Right lung (tissue), 5 donors: Measurements from ENCODE around the gene KLHL29. TPM values are rescaled to one million over a fixed set of nuclear protein-coding genes. Genes with fewer than 3 reads are reported as not detected.

Source experiments
- DNase-seq, 2 donors: peaks; one replicate each; pipeline ENCODE4 v3.0.0-alpha.2; 2013
- polyA plus RNA-seq, 5 donors: library from polyadenylated mRNA; unstranded; fragments of 120-200 nt; gene quantifications; one replicate each; pipeline versions ENCODE4 v1.2.1 to v1.2.3, GENCODE V29; 2013; ENCODE audit warnings: inconsistent platforms in 1 of 5, low replicate concordance in 1 of 5; ENCODE audit not compliant: insufficient read length in 5 of 5, insufficient read depth in 1 of 5

The KLHL29 gene
- polyA plus RNA-seq, 5 donors = 1.6 to 2.7 (median 2.1) TPM

DNA sequence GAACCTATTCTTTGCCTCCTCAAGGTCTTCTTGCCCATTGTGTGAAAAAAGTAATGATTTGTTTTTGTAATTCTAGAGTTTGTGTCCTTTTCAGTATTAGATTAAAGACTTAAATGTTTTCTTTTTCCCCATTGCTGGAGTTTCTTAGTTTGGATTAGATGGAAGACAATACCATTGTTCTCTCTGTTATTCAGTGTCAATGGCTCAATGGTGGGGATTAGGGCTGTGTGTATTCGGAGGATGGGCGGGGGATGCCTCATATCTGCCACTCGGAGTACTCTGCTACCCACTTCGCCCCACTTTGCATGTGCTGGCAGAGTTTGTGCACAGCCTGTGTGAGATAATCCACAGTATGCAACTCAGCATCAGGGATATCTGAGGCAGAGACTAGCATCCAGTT, 90.1 kb downstream of the KLHL29 start:
- no peak for DNase-seq

DNA sequence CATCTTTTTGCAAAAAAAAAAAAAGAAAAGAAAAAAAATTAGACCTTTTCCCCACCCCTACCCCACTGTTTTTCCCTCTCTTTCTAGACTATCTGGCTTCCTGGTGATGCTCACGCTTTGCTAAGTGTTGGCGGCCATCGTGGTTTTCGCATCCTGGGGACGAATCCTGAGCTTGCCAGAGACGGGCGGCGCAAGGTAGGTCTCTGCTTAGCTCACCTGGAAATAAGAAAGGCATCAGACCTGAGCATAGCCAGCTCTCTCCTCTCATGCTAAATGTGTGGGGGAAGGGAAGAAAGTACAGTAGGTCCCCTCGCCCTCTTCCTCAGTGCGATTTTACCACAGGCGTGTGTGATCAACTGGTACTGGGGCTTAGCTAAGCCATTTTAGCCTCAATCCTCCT, 90.5 kb downstream of the KLHL29 start:
- no peak for DNase-seq

DNA sequence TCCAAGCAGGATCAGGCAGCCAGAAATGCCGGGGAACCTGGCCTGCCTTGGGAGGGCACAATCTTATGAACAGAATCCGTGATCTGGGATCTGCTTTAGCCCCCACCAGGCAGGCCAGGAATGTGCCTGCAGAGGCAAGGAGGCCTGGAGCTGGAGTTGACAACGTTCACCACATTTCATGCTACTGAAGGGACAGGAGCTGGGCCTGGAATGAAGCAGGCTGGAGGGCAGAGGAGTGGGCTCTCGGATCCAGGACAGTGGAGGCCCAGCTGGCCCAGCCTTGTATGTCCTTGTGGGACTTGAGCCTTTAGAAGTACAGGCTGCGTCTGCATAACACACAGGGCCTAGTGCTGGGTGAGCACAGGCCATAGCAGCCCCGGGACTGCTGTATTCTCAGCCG, 91.8 kb downstream of the KLHL29 start:
- DNase-seq = no peak

DNA sequence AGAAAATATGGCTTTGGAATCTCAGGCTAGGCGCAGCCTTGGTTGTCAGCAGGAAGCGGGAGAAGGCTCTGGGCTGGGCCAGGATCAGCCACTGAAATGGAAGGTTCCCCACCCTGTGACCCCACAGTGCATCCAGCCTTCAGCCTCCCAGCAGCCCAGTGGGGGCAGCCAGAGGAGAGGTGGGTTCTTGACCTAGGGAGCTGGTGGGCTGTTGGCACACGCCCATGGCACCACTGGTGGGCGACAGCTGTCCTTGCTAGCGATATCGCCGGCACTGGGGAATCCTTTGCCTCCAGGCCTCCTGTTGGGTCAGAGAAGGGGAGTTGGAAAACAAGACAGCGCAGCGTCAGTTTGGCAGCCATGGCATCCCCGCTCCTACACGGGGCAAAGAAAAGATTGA, 92.4 kb downstream of the KLHL29 start:
- no peak for DNase-seq

DNA sequence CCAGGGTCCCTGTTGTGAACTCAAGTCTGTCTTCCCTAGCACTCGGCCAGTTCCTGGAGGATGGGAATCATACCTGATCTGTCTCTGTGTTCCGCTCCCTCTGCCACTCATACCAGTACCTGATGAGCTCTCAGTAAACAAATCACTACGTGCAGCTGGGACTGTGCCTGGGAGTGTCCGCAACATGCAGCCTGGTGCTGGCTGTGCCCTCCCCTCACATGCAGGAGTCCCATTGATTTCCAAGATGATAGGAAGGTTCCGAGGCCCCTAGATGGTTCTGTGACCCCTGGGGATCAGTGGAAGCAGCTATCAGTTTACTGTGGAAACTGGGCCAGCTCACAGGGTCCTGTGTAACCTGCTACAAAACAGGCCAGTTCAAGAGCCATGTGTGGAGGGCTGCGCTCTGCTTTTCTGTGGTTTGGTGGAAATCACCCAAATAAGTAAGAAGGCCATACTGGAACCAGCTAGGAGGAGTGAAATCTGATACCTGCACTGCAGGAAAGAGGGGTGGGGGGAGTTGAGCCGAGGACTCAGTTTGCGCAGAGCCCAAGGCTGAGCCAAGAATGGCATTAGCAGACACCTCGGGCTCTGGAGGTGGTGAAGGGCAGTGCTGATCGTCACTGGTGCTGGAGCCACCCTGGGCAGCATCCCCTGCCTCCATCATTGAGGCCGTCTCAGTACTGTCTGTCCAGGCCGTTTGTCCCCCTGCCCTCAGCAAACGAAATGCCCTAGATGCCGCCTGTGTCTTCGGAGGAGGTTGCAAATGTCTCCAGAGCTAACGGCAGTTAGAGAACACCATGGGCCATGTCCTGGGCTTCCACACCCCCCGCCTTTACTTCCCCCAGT, 93.3 kb downstream of the KLHL29 start:
- DNase-seq = no peak

DNA sequence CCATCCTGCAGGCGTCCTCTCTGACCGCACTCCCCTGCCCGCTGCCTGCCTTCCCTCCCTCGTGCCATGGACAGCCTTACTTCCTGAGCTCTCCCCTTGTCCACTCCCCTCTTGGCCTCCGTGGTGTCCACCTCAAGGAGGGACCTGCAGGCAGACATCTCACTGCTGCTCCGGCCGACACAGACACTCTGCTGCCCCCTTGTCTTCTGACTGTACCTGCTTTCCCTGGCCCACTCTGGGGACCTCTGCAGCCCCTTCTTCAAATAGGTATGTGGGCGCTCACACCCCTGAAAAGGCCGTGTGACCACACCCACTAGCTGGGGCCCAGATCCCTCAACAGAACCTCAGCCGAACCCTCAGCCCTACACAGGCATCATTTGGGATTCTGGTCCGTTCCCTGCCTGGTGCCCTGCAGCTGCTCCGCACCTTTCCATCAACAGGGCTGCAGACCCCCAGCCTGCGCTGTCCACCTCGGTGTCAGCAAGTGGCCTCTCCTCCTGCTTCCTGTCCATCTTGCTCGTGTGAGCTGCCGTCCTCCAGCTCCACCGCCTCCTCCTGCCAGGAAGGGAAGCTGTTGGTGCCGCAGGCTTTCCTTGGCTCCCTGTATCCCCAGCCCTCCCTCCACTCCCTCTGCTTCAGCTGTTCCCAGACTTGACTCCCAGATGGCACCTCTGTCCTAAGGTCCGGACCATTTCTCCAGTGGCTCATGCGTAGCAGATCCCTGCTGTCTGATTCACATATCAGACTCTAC, 94.1 kb downstream of the KLHL29 start:
- no peak for DNase-seq

DNA sequence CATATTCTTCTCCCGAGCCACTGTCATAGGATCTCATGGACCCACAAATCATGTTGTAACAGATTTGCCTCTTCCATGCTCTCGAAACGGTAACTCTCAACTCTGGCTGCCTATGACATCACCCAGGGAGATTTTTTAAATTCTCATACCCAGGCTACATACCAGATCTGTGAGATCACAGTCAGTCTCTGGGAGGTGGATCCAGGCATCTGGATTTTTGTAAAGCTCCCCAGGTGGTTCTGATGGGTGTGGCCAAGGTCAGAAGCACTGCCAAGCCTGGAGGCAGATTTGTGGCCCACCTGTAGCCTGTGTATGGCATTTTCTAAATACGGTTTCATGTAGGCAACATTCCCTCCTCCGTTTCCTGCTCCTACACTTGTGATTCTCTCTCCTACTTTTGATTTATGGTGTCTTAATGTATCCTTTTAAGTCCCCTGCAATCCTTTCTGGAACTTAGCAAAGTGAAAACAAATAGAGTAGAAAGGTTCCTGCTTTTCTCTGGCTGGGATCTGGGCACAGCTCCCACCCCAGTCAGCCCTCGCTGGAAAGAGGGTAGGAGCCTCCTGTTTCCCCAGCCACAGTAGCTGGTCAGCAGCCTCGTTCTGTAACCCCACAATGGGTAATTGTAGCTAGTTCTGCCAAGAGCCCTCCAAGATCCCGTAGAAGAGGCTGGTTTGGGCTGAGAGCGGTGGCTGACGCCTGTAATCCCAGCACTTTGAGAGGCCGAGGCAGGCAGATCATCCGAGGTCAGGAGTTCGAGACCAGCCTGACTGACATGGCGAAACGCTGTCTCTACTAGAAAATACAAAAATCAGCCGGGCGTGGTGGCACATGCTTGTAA, 96.2 kb downstream of the KLHL29 start:
- DNase-seq = no peak

DNA sequence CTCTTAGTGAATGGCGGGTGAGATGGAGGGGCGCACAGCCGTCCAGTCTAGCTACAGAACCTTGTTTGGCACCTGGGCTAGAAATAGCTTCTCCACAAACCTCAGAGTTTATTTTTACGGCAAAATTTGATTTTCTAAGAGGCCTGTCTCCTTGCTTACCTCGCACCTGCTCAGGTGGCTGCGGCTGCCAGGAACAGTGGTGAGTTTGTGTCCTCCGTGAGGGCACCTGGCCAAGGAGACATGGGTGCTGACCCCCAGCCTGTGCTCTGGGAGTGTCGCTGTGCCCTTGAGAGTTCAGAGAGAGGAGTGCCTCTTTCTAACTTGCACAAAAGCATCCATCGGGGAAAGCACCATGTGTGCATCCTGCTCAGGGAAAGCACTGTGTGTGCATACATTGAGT, 97.2 kb downstream of the KLHL29 start:
- no peak for DNase-seq

DNA sequence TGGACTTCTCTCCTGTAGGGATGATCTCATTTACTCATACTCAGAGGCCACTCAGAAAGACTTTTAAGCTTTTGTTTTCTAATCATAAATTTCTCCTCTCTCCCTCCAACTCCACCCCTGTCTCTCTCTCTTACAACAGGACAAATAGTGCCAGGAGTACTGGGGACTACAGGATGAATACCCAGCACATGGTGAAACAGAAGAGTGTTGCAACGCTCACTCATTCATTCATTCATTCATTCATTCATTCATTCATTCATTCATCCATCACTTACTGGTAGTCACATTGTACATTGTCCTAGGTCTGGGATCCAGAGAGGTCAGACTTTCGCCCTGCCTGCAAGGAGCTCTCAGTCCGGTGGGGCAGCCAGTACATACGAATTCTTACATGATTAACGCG, 97.6 kb downstream of the KLHL29 start:
- no peak for DNase-seq

DNA sequence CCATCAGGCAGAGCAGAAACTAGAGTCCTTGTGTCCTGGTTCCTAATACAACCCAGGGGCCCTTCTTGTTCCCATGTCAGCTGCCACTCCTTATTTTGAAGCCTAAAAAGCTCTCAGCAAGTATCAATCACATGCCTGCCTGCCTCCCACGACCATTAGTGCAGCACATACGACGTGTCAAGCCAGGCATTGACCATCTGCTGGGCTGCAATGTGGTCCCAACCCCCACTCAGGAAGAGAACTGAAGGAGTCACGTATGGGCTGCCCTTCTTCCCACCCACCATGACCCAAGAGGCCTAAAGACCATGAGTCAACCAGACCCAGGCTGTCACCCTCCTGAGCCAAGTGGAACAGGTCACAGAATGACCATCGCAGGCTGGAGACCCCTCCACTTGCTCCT, 98.8 kb downstream of the KLHL29 start:
- no peak for DNase-seq

DNA sequence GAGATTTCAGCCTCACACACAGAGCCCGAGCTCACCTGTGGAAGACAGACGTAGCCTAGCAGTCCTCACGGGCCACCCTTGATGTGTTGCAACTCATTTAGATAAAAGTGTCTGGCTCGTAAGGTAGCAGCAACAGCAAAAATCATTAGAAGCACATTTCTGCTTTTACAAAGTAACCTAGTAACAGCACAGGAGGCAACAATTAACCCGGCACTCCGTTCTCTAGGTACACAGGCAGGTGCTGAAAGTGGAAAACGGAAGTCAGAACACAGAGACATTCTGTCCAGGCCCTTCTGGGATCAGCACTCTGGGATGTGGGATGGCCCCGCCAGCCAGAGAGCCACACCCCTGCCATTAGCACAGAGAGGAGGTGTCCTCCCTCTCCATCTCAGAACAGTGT, 99.3 kb downstream of the KLHL29 start:
- DNase-seq = no peak

DNA sequence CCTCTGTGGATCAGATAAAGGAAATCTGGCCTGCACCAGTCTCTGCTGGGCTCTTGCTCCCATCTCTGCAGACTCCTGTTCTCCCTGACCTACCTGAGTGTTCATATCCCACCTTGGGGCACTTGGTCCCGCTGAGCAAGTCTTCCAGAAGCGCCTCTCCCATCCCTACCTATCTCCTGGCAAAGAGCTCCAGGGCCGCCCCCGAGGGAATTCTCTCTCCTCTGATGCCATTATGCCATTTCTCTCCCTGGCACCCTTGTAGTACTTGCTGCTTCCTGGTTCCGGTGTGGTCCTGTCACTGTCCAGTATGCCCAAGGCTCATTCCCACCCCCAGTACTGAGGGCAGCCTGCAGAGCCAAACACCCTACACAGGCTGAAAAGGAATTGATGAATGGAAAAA, 99.8 kb downstream of the KLHL29 start:
- no peak for DNase-seq

DNA sequence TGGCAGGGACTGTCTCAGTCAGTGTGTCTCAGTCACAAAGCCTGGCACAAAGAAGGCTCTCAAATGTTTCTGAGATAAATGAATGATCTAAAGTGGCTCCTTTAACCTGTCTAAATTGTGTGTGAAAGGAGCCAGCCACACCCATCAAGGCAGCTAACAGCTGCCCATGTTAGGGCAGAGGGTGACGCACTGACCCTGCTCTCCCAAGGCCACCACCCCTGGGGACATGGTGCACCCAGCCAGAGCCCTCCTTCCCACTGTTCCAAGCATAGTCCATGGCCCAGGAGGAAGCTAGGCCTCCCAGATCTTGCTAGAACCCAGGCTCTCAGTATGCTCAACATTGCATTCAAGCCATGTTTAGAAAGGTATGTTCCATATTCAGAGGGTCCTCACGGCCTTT, 100.3 kb downstream of the KLHL29 start:
- DNase-seq = no peak

DNA sequence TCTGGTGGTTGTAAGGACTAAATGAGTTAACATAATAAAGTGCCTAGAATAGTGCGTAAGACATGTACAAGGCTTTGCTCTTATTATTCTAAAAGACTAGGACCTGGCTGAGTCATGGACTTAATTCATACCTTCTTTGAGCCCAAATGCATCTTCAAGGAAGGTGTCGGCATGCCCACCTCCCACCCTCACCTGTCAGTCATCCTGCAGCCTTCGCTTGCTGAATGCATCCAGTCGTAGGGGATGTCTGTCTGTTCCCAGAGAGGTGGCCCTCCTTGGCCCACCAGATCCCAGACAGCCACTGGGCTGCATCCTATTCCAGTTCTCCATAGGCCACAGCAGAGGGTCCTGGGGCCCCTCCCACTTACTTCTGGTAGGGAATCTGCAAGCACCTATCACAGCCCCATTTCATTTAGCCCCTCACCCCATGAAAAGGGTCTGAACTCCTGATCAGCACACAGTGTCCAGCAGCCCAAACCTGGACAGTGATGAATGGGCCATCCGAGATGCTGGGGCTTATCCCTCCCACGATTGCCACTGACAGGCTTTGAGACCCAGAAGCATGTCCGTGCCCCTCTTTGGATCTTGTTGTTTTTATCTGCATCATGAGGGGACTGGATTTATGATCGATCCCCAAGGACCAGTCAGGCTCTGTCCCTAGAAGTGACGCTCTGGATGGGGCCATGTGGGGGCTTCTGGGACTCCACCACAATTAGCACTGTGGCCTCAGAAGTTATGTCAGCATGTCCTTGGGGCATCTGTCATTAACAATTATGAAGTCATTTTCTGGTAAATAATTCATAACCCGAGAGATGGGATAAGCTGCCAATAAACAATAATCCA, 101.1 kb downstream of the KLHL29 start:
- no peak for DNase-seq

DNA sequence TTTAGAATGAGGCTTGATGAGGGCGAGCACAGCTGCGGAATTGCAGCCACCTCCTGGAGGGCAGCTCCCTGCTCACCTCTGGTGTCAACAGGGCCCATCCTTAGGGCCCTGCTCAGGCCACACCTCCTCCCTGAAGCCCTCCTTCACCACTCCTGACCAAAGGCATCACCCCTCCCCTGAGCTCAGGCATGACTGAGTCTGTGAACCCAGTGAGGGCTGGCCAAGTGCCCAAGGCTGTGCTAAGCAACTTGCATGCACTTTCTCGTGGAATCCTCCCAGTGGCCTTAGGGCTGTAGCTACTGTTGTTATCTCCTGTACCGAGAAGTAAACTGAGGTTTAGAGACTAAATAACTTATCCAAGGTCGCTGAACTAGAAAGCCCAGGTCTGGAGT, 101.7 kb downstream of the KLHL29 start:
- DNase-seq = no peak

DNA sequence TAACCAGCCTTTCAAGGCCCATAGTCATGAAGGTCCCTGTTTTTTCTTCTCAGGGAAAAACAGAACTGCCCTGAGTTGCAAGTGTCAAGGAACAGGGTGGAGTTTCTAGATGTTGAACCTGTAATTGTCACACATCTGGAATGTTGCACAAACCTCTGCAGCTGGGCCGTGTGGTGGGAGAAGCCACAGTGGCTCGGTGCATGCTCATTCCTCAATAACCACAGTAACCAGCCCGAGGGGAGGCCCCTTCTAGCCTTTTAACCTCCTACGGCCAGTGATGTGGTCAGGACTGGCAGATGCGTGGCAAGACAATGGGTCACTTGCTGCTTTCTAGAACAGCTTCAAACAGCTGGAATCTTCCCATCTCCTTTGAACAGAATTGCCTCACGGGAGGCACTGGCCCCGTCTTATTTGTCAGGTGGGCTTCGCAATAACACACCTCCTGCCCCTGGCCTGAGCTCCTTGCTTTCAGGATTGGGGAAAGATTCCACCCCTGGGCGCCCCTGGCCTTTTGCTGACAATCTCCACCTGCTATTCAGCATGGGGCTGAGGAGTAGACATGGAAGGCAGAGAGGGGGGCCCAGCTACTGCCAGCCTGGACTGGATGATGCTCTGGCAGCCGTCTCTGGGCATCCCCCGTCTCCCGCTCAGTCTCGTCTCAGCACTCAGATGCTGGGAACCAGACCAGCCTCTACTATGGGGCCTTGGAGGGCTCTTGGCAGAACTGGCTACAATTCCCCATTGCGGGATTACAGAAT, 102.9 kb downstream of the KLHL29 start:
- no peak for DNase-seq

DNA sequence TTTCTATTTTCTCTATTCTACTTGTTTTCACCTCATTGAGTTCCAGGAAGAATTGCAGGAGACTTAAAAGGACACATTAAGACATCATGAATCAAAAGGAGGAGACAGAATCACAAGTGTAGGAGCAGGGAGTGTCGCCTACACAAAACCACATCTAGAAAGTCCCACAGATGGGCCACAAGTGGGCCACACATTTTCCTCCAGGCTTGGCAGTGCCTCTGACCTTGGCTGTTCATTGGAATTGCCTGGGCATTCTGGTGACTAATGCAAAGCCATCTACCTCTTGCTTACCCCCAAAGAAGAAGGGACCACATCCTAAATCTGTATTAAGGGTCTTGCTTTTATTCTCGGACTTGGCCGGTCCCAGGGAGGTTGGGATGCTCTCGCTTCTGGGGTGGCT, 103.6 kb downstream of the KLHL29 start:
- DNase-seq = no peak

DNA sequence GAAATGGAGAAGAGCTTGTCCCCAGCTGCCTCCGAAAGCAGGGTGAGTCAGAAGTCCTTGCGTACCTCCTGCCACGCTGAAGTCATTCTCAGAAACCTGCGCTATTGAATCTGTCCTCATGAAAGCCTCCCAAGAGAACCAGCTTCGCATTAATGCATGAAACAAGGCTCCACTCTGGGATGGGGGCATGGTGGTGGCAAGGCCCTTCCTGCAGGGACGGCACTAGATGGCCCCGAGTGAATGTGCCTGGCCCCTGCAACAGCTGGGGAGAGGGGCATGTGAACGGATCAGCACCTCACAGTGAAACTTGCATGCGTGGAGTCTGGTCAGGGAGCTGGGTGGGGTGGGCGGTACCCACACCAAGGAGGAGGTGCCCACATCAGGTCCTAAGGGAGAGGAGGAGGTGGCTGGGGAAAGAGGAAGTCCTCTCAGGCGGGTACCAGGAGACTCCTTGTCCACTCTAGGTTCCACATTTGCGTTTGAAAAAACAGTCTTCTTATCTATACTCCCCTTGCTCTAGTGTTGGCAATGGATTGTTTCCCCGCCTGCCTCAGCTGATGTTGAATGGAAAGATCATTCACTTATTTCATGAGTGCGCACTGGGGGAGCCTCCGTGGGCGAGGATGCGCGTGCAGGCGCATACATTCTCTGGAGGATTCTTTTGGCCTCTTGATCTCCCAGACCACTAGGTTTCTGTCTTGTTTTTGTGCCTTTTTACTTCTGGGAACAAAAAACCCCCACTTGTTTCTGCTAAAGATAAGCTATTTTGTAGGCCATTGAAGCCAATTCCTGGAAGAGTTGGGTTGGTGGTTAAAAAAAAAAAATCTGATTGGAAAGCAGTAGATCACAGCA, 104.7 kb downstream of the KLHL29 start:
- DNase-seq = no peak

DNA sequence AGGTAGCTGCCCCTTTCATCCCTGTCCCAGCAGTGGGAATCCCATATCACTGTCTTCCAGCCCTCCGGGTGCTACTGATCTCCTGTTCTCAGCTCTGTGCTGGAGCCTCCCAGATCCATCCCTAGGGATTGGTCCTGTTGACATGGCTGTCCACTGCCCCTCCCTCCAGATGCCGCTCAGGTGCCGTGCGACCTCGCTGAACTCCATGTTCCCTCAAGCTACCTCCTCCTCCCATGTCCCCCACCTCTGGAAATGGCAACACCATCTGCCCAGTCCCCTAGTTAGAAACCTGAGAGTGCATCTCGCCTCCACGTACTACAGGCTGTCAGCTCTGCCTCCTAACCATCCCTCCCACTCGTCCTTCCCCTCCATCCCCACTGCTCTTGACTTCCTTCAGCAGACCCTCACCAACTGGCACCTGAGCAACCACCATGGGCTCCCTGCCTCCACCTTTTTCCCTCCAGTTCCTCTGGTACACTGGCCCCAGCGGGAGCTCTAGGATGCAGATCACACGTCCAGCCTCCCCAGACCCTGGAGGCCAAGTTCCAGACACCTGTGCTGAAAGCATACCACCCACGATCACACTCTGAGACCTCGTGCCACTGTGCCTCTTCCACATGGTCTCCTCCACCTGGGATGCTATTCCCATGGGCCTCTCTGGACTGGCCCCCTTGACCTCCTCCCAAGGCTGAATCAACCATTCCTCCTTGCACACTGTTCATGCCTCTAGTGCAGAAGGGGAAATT, 106.8 kb downstream of the KLHL29 start:
- no peak for DNase-seq
